Bone marrow (tissue), 2 donors: ENCODE results near the gene SLC22A13.
"Not testable (repeated sequence)": the region's sequence is repeated elsewhere in the genome, so short reads cannot be mapped to it uniquely, and the experiment has no call there.

ENCODE experiments used
- DNase-seq, 2 donors: peaks; one replicate each; lab custom pipeline; 2025; lab: John Stamatoyannopoulos, UW

SLC22A13 gene

GRCh38 chr3:38265604-38266307 is at the start of gene SLC22A13:
Gene SLC22A13, plus strand, starts transcription at chr3:38265812. Its CDS starts 49 bp downstream, at chr3:38265861.
- no peak for DNase-seq

- no peak for DNase-seq
Measured at GRCh38 chr3:38219609-38220197, 45.9 kb upstream of the SLC22A13 start.

- no peak for DNase-seq
Measured at GRCh38 chr3:38221005-38221404, 44.6 kb upstream of the SLC22A13 start.

GRCh38 chr3:38222032-38222634 is 43.5 kb upstream of the SLC22A13 start:
- no peak for DNase-seq

GRCh38 chr3:38224357-38224756 is 41.3 kb upstream of the SLC22A13 start:
- no peak for DNase-seq

- no peak for DNase-seq
Measured at GRCh38 chr3:38226273-38226672, 39.3 kb upstream of the SLC22A13 start.

- DNase-seq: no peak
Measured at GRCh38 chr3:38227989-38228388, 37.6 kb upstream of the SLC22A13 start.

- DNase-seq: no peak
Measured at GRCh38 chr3:38229036-38229435, 36.6 kb upstream of the SLC22A13 start.

GRCh38 chr3:38232701-38233100 is 32.9 kb upstream of the SLC22A13 start:
- no peak for DNase-seq

GRCh38 chr3:38235466-38235865 is 30.1 kb upstream of the SLC22A13 start:
- no peak for DNase-seq

GRCh38 chr3:38238416-38239008 is 27.1 kb upstream of the SLC22A13 start:
- DNase-seq: no peak

- not testable (repeated sequence) for DNase-seq
Measured at GRCh38 chr3:38242812-38243211, 22.8 kb upstream of the SLC22A13 start.

GRCh38 chr3:38245930-38246329 is 19.7 kb upstream of the SLC22A13 start:
- DNase-seq: no peak

- DNase-seq: no peak
Measured at GRCh38 chr3:38247366-38248035, 18.1 kb upstream of the SLC22A13 start.

- DNase-seq: no peak
Measured at GRCh38 chr3:38250198-38250597, 15.4 kb upstream of the SLC22A13 start.

- no peak for DNase-seq
Measured at GRCh38 chr3:38251197-38251596, 14.4 kb upstream of the SLC22A13 start.

- DNase-seq: no peak
Measured at GRCh38 chr3:38253704-38254103, 11.9 kb upstream of the SLC22A13 start.

- DNase-seq: no peak
Measured at GRCh38 chr3:38254872-38255271, 10.7 kb upstream of the SLC22A13 start.

- no peak for DNase-seq
Measured at GRCh38 chr3:38255627-38256026, 10.0 kb upstream of the SLC22A13 start.

- no peak for DNase-seq
Measured at GRCh38 chr3:38257583-38257982, 8.0 kb upstream of the SLC22A13 start.

- no peak for DNase-seq
Measured at GRCh38 chr3:38260474-38260873, 5.1 kb upstream of the SLC22A13 start.

GRCh38 chr3:38264353-38264771 is 1.2 kb upstream of the SLC22A13 start:
- no peak for DNase-seq
